ENCODE data around the gene CDKAL1. TPM values are rescaled to one million over a fixed set of nuclear protein-coding genes. Genes with fewer than 3 reads are reported as not detected.

Gene CDKAL1
- total RNA-seq, 1 donor from 2014 or later: 34.3 TPM

DNA sequence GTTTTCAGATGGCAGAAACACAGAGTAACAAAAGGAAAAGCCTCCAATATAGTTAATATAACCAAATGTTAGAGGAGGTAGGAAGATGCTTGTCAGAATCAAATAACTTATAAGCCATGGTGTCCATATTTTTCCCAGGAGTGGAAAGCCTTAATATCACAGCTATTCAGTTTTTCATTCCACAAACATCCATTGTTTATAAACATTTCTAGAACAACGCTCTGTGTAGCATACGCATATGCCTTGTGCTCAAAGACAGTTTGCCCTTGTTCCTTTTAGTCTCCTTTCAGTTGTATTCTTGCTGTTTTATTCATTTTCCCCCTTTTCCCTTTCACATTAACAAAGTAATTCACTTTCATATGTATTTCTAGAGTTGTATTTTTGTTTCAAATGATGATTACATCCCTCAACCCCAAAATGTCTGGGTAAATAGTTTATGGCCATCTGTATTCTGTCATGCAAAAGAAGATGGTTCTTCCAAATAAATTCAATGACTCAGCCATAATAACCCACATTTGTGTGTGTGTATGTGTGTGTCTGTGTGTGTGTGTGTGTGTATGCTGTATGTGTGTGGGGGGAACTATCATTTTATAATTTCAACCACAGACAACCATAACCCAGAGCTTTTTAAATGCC, 603.6 kb downstream of the CDKAL1 start:
- H3K4me3 Mint-ChIP-seq (ENCODE audit: low read depth): no peak overlapping the region

DNA sequence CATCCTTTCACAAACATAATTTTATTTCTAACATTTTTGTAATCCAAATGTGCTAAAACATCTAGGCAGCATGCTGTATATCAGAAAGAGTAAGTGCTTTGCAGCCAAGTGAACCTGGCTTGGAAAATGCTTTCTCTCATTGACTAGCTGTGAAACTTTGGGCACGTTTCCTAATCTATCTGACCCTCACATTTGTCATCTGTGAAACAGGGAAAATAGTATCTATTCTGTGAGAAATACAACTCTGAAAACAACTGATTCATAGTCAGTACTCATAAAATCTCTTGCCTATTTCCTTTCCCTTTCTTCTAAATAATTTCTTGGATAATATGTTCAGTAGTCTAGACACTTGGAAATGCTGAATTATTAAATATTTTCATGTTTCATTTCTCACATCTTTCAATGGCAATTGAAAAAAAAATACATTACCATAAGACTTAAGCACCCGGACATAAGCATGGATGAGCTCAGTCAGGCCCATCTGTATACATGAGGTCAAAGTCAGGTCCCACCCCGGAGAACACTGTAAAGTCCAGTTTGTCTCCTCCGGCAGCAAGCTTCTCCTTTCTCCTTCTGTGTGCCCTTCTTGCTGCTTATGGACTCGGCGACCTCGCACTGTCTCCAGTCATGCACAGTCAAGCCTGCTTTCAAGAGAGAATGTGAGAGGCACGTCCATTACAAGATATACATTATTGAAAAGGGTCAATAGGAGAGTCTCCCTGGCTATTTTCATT, 604.2 kb downstream of the CDKAL1 start:
- Mint-ChIP-seq H3K9me3 (ENCODE audit: low read depth) (peaks cover 5% of the 10 kb centered on the region), H3K27ac (no peak overlapping the region), H3K4me1 (ENCODE audit: low read depth) (peaks cover 40% of the 10 kb centered on the region), H3K4me3 (ENCODE audit: low read depth) (no peak overlapping the region), H3K36me3 (ENCODE audit: insufficient read depth) (peaks cover 7% of the 10 kb centered on the region), H3K27me3 (no peaks in the 10 kb centered on the region)
- no peak for DNase-seq (ENCODE audit: low spot score, unreplicated experiment)
- TF ChIP-seq, protein P1, sequence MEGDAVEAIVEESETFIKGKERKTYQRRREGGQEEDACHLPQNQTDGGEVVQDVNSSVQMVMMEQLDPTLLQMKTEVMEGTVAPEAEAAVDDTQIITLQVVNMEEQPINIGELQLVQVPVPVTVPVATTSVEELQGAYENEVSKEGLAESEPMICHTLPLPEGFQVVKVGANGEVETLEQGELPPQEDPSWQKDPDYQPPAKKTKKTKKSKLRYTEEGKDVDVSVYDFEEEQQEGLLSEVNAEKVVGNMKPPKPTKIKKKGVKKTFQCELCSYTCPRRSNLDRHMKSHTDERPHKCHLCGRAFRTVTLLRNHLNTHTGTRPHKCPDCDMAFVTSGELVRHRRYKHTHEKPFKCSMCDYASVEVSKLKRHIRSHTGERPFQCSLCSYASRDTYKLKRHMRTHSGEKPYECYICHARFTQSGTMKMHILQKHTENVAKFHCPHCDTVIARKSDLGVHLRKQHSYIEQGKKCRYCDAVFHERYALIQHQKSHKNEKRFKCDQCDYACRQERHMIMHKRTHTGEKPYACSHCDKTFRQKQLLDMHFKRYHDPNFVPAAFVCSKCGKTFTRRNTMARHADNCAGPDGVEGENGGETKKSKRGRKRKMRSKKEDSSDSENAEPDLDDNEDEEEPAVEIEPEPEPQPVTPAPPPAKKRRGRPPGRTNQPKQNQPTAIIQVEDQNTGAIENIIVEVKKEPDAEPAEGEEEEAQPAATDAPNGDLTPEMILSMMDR (IDR thresholded peaks at IDR 0.05; ENCODE audit: unreplicated experiment): no peak

More for the DNA sequence above, 603.6 kb downstream of the CDKAL1 start:
- no peaks in the 10 kb centered on the region for H3K27me3 Mint-ChIP-seq
- TF ChIP-seq, protein P1 (IDR thresholded peaks at IDR 0.05; ENCODE audit: unreplicated experiment): no peak
- peaks cover 5% of the 10 kb centered on the region for H3K9me3 Mint-ChIP-seq (ENCODE audit: low read depth)
- H3K27ac Mint-ChIP-seq: peak overlapping the region; percentile 4
- peaks cover 7% of the 10 kb centered on the region for H3K36me3 Mint-ChIP-seq (ENCODE audit: insufficient read depth)
- peaks cover 40% of the 10 kb centered on the region for H3K4me1 Mint-ChIP-seq (ENCODE audit: low read depth)
- DNase-seq (ENCODE audit: low spot score, unreplicated experiment): no peak

DNA sequence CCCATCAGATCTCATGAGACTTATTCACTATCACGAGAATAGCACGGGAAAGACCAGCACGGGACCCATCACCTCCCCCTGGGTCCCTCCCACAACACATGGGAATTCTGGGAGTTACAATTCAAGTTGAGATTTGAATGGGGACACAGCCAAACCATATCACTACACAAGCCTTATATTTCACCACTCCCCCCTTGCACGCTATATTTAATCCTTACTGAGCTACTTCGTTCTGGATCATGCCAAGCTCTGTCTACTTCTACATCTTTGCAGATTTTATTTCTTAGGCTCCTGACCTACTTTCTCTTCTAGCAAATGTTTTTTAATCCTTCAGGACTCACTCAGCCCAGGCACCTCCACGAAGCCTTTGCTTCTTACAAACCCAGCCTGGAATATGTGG, 606.7 kb downstream of the CDKAL1 start:
- TF ChIP-seq, protein P1 (IDR thresholded peaks at IDR 0.05; ENCODE audit: unreplicated experiment): no peak
- Mint-ChIP-seq H3K36me3 (ENCODE audit: insufficient read depth) (peaks cover 10% of the 10 kb centered on the region), H3K4me3 (ENCODE audit: low read depth) (no peak overlapping the region), H3K9me3 (ENCODE audit: low read depth) (peaks cover 5% of the 10 kb centered on the region), H3K27ac (no peak overlapping the region), H3K27me3 (no peaks in the 10 kb centered on the region), H3K4me1 (ENCODE audit: low read depth) (peaks cover 41% of the 10 kb centered on the region)
- DNase-seq (ENCODE audit: low spot score, unreplicated experiment): no peak

DNA sequence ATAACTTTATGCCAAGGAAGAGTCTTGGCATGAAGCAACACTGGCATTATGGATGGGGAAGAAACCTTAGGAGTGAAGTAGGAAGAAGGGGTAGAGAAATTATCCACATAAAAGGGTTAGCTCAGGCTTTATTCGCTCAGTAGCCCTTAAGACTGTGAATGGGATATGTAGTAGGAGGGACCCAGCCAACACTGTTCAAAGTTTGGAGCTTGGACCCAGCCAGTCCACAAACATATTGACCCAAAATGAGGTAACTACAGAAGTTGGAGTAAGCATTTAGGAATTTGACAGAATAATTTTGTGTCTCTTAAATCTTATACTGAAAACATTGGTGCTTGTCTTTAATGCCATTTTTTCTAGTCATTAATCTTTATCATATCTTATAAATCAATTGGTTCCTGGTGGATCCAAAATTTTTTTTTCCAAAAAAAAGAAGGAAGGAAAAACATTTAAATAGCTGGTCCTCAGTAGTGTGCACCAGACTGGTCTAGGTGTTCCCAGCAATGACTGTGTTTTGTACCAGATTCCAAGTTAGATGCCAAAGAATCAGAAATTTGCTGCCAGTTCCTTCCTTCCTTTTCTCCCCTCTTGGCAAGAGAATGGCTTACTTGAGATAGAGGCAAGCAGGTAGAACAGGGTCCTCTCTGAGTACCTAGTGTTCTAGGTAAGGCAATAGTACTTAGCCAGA, 607.5 kb downstream of the CDKAL1 start:
- Mint-ChIP-seq H3K27ac (no peak overlapping the region), H3K27me3 (no peaks in the 10 kb centered on the region), H3K4me3 (ENCODE audit: low read depth) (no peak overlapping the region), H3K36me3 (ENCODE audit: insufficient read depth) (peaks cover 10% of the 10 kb centered on the region), H3K9me3 (ENCODE audit: low read depth) (peaks cover 5% of the 10 kb centered on the region), H3K4me1 (ENCODE audit: low read depth) (peaks cover 41% of the 10 kb centered on the region)
- DNase-seq (ENCODE audit: low spot score, unreplicated experiment): no peak
- TF ChIP-seq, protein P1 (IDR thresholded peaks at IDR 0.05; ENCODE audit: unreplicated experiment): no peak

DNA sequence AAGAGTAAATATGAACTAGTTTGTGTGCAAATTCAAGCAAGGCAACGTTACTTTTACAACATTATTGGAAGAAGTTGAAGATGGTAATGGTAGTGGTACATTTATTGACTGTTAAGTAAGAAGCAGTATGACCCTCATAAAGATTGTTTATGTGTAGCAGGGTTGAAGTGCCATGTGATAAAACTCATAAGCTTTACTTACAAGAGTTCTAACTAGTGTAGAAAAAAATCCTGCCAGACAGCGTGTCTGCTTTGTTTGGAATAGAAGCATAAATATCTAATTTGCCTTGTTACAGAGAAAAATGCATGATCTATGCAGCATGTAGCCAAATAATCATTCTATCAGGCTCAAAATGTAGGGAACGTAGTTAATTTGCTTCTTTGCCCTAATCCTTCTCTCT, 608.5 kb downstream of the CDKAL1 start:
- H3K4me1 Mint-ChIP-seq (ENCODE audit: low read depth): peaks cover 41% of the 10 kb centered on the region
- TF ChIP-seq, protein P1 (IDR thresholded peaks at IDR 0.05; ENCODE audit: unreplicated experiment): no peak
- H3K27me3 Mint-ChIP-seq: no peaks in the 10 kb centered on the region
- H3K27ac Mint-ChIP-seq: no peak overlapping the region
- no peak overlapping the region for H3K4me3 Mint-ChIP-seq (ENCODE audit: low read depth)
- no peak for DNase-seq (ENCODE audit: low spot score, unreplicated experiment)
- H3K9me3 Mint-ChIP-seq (ENCODE audit: low read depth): peaks cover 5% of the 10 kb centered on the region
- peaks cover 10% of the 10 kb centered on the region for H3K36me3 Mint-ChIP-seq (ENCODE audit: insufficient read depth)

Data from progenitor cell of endocrine pancreas (in vitro differentiated cells).